ENCODE measurements around the gene RCN1.
A peak's percentile ranks its signal among the peaks of the same experiment; 100 is the strongest.
"Not testable (repeated sequence)": the region's sequence is repeated elsewhere in the genome, so short reads cannot be mapped to it uniquely, and the experiment has no call there.

RCN1 gene

DNA sequence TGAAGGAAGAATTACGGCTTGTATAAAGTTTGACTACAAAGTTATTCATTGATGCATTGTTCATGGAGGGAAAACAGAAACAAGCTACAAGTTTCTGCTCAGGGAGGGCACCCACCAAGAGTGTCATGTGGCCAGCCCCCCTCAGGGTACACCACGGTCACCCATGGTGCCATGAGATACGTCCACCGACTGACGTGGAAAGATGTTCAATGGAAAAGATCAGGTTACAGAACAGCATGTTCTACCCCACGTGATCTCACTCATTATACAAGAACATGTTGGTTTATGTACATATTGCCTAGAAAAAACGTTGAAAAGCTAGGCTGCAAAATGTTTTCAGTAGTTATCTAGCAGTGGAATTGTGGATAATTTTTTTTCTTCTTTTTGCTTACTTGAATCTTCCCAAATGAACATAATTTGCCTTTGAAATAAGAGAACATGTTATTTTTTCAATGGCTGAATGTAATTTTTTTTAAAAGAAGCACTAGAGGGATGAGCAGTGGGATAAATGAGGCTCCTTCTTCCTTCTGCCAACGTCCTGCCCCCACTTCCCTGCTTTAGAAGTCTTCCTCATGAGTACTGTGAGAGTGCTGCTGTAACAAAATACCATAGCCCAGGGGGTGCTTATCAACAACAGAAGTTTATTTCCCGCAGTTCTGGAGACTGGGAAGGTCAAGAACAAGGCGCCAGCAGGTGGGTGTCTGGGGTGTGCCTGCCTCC, 22.5 kb downstream of the RCN1 start:
- no peak for DNase-seq (ENCODE audit: low read depth)

DNA sequence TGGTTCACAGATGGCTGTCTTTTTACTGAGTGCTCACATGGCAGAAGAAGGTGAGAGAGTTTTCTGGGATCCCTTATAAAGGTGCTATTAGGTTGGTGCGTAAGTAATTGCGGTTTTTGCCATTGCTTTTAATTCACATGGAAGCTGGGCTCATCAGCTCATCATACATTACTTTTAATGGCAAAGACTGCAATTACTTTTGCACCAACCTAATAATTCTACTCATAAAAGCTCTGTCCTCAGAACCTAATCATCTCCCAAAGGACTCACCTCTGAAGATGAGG, 23.0 kb downstream of the RCN1 start:
- DNase-seq (ENCODE audit: low read depth): no peak

DNA sequence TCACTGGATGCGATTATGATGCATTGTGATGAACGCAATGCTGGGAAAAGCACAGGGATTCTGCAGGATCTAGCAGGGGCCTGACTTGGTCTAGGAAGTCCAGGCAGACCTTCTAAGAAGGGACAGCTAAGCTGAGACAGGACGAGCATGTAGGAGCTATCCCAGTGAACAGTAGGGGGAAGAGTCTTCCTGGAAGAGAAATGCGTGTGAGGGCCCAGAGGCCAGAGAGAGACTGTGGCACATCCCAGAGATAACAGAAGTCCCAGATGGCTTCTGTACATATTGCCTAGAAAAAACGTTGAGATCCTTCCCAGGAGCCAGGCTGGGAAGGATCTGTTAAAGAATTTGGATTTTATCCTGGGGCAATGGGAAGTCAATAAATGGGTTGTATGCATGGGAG, 24.6 kb downstream of the RCN1 start:
- no peak for DNase-seq (ENCODE audit: low read depth)

DNA sequence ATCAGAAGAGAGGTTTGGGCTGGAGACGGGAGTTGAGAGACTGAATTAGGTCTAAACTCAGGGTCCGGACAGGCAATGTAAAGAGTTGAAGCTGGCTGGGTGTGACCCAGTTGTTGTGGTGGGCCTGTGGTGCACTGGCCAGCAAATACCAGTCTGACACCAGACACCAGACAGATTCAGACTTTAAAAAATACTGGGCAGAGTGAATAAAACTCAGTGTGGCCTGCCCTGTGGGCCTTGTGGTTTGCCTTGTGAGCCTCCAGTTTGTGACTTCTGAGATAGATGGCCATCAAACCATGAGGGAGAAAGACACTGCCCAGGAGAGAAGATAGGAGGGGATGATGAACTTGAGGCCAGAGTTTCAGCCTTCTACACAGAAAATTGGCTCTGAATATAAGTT, 25.8 kb downstream of the RCN1 start:
- no peak for DNase-seq (ENCODE audit: low read depth)

DNA sequence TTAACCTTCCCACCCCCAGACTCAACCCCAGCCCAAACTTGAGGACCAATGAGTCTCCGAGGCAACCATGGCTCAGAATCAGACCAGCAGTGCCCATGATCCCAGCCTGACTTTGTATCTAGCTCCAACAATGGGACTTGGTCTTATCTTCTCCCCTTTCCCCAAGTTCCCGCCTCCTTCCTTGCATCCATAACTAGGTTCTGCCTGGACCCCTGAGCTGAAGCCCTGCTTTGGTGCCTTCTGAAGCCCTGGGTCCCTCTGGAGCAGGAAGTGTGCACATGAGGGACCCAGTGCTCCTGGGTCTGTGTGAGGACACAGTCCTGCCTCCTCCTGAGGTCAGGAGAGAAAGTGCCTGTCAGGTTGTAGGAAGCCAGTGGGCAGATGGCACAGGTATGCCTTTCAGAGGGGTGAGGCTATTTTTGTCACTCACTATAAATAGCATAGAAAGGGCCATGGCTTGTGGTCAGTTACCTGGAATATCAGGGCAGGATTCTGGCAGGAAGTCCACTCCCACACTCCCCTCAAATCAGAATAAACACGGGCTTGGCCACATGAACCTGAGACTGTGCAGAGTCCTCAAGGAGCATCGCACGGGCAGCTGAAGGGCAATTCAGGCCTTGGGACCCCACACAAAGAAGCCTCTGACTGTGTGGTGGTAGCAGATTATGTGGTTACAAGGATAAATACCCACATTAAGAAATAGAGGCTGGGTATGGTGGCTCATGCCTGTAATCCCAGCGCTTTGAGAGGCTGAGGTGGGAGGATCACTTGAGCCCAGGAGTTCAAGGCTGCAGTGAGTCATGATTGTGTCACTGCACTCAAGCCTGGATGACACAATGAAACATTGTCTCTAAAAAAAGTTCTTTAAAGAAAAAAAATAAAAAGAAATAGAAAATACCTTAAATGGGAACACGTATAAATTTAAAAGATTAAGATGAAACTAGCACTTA, 27.4 kb downstream of the RCN1 start:
- DNase-seq (ENCODE audit: low read depth): no peak

DNA sequence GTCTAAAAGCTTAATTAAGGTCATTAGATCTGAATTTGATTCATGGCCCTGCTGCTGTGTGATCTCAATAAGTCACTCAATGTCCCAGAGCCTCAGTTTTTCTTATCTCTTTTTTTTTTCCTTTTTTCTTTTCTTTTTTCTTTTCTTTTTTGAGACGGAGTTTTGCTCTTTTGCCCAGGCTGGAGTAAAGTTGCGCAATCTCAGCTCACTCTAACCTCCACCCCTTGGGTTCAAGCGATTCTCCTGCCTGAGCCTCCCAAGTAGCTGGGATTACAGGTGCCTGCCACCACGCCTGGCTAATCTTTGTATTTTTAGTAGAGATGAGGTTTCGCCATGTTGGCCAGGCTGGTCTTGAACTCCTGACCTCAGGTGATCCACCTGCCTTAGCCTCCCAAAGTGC, 28.3 kb downstream of the RCN1 start:
- DNase-seq (ENCODE audit: low read depth): not testable (repeated sequence)

DNA sequence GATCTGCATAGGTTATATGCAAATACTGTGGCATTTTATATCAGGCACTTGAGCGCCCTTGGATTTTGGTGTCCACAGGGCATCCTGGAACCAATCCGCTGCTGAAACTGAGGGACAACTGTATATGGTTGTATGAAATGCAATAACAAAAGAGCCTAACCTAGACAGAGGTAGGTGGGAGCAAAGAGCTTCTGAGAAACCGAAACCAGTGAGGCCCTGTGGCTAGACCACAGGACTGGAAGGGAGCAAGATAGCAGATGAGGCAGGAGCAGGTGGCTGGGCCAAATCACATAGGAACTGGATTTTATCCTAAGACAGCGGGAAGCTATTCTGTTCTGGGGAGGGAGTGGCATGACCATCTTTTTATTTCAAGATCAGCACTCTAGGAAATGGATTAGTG, 30.1 kb downstream of the RCN1 start:
- DNase-seq (ENCODE audit: low read depth): no peak

DNA sequence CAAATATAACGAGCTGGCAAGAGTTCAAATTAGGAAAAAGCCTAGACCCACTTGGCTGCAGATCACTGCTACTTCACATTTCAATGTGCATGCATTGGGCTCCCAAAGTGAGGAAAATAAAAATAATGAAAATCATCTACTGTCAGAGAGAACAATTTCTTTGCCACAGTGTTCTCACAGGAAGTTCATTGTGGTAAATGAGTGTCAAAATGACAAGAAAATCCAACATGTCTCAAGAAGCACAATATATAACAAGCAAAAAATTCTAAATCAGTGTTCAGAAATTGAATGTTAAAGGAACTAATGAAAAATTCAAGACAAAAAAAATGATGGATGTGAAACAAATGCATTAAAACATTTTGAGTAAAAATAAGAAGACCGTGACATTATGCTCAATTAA, 31.3 kb downstream of the RCN1 start:
- DNase-seq (ENCODE audit: low read depth): no peak

DNA sequence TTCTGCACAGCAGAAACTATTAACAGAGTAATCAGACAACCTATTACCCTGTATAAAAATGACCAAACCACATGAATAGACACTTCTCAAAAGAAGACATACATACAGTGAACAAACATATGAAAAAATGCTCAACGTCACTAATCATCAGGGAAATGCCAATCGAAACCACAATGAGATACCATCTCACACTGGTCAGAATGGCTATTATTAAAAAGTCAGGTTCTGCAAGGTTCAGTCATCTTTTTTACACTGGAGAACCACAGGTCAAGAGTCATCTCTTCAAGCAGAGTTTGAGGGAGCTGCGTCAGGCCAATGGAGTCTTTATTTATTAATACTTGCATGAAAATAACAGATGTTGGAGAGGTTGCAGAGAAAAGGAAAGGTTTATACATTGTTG, 40.4 kb downstream of the RCN1 start:
- DNase-seq (ENCODE audit: low read depth): no peak

DNA sequence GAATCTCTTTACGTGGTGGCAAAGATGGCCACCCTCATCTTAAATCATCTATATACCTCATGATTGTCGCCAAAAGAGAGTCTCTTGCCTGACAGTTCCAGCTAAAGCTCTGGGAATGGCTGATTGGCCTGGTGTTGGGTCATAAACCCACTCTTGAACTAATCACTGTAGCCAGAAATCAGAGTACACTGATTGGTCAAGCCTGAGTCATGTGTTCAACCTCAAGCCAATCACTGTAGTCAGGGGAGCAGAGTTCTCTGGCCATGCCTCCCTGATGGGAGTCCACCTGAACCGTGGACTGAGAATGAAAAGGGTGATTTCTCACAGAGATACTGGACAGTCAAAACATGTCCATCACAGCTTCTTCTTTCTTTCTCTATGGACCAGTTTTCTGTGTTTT, 45.8 kb downstream of the RCN1 start:
- DNase-seq (ENCODE audit: low read depth): no peak

DNA sequence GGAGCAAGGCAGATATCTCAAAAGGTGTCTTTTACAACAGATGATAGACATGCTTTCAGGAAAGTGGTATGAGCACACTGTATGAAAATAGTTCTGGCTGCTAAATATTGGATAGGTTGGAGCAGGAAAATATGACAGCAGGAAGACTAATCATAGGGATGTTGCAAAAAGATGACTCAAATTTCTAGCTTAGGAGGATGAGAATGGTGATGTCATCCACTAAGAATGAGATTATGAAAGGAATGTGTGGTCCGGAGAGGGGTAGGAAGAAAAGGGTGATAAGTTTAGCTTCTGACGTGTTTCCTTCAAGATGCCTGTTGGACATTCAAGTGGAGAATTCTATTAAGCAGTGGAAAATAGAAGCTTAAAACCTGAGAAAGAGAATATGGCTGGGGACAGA, 46.4 kb downstream of the RCN1 start:
- DNase-seq (ENCODE audit: low read depth): peak; percentile 95

DNA sequence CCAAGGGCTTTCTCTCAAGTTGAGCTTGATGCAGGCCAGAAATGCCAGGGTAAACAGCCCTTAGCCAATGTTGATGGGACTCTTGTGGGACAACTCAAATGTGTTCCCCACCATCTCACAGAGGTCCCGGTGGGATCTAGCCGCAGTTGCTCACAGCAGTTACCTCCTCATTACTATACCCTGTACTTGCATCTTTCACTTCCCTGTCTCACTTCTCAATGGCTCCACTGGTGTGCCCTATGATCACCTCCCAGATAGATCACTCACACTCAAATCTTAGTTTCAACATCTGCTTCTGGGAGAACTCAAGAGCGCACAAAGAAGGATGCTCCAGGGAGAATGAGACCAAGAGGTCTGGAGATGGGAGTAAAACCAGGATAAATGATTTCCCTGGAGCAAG, 47.0 kb downstream of the RCN1 start:
- DNase-seq (ENCODE audit: low read depth): no peak

DNA sequence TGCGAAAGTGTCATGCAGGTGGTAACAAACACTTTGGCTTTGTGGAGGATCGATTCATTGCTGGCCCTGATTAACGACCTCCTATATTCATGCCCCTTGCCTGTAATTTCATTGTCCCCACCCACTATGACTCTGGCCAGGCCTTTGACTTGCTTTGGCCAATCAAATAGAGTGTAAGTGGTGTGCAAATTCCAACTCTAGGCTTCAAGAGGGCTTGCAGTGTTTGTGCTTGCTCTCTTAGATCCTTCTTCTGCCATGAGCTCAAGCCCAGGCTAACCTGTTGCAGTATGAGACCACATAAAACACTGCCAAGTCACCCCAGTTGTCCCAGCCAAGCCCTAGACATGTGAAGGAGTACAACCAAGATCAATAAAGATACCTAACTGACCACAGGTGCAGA, 48.0 kb downstream of the RCN1 start:
- DNase-seq (ENCODE audit: low read depth): no peak

DNA sequence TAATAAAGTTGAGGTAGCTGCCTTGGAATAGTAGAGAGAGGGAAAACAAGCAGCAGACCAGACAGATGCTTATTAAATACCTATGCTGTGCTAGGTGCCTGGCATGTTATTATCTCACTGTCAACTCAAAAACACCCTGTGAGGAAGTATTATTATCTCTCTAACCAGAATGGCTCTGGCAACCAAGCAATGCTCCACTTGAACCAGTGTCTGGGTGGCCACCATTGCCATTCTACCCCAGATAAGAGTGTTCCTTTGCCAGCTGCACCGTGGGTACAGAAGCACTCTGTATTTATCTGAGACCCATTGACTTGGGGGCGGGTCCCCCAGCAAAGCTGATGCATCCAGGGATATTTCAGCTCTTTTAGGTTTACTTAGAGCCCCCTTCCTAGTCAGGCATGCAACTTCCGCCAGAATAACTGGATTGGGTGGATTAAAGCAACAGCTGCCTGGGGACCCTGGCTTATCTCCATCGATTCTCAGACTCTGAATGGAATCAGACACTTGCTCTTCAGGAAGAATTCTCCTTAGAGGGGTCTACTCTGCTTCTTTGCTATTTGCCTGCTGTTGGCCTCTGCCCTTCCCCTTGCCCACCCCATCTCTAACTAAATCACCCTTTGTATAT, 49.1 kb downstream of the RCN1 start:
- DNase-seq (ENCODE audit: low read depth): no peak

DNA sequence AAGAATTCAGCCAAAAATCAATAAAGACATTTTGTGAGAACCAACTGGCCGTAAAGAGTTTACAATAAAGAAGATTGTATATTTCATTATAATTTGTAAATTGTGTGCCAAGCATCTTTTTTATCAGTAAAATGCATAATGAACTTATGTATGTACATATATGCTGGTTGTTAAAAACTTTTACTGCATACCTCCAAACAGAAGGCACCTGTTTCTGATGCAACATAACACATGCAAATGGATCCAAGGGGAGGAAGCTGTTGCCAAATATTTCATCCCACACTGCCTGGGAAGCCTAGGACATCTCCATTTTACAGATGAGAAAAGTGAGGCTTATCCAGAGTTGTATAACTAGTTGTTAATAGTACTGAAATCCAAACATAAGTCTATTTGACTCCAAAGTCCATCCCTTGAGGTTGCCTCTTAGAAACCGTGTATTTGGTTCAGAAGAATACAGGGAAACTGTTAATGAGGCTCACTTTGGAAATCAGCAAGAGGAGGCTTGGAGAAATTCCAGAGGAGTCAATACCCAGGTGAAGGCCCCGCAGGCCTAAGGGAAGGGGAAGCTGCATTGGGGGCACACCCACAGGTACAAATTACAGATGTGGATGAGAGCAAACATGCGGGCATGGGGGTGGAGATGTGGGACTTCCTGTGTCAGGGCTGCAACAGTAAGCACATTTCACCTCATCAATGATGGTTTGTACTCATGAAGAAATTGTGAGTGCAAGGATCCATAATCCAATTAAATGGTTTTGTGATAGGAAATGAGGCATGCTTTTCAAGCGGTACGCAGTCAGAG, 51.1 kb downstream of the RCN1 start:
- DNase-seq (ENCODE audit: low read depth): no peak

DNA sequence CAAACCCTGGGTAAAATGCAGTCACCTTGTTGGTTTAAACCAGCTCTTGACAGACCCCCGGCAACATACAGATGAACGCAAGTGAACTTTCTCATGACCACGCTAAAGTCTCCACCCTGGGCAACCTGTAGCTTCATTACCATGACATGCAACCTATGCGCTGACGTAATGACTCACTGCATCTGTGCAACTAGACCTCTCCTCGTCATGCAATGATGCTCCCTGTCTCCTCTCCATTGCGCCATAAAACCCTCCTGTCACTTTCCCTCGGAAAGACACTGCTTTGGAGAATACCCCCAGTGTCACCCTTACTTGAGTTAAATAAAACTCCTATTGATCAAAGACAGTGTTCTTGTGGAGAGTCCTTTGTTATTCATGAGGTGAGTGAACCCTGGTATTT, 52.5 kb downstream of the RCN1 start:
- no peak for DNase-seq (ENCODE audit: low read depth)

DNA sequence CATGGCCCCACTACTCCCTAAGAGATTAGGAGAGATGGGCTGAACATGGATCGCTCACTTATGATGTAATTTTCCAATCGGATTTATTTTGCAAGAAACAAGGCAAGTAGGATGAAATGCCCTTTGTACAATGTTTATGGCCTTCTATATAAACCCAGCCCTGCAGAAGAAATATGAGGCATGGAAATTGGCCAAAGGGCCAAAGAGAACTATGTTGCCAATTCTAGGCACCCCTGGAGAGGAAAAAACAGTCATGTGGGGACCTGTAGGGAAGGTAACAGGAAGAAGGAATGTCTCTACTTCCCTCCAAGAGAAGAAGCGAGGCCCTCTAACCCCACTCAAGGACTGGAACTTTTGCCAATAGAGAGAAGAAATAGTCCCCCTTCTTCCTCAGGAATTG, 54.4 kb downstream of the RCN1 start:
- no peak for DNase-seq (ENCODE audit: low read depth)

DNA sequence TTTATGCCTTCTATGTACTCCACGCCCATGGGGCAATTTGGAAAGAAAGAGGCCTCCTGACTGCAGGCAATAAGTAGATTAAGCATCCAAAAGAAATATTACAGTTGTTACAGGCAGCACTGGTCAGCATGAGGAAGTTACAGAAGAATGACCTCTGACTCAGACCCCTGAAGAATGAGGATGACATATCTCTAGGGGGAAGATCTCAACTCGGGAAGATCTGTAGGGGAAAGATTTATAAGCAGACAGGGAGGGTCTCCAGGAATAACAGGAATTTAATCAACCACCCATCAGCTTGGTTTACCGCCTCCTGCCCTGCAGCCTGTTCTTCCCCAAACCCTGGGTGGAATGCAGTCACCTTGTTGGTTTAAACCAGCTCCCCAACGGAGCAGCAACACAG, 58.0 kb downstream of the RCN1 start:
- no peak for DNase-seq (ENCODE audit: low read depth)

DNA sequence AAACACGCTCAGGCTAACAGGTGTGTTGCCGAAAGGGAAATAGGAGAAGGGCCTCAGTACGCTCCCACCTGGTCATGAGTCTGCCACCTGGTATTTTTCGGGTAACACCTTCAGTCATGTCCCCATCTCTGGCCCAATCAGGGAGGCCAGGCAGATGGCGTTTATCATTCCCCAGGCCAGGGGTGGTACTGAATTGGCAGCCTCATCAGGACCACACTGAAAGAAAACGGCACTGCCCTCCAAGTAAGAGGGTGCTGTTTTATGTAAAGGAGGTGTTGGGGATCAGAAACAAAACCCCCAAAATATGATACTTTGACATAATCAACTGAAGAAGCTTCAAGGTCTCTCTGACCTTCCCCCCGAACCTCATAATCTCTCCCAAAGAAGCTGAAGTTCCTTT, 58.9 kb downstream of the RCN1 start:
- DNase-seq (ENCODE audit: low read depth): no peak

DNA sequence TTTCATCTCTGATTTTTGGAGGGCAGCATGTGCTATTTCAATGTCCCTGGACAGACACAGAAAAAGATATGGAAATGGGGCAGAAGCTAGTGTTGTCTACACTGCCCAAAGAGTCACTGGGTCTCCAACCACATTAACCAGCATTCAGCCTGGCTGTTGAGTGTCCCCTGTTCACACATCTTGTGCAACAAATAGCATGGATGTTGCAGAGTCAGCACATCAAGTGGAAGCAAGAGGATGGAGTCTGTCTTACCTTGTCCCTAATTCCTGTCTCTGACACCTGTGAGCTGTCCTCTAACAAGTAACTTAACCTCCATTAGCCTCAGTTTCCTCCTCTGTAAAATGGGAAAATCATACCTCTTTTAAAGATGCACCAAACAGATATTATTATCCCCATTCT, 60.2 kb downstream of the RCN1 start:
- DNase-seq (ENCODE audit: low read depth): no peak

DNA sequence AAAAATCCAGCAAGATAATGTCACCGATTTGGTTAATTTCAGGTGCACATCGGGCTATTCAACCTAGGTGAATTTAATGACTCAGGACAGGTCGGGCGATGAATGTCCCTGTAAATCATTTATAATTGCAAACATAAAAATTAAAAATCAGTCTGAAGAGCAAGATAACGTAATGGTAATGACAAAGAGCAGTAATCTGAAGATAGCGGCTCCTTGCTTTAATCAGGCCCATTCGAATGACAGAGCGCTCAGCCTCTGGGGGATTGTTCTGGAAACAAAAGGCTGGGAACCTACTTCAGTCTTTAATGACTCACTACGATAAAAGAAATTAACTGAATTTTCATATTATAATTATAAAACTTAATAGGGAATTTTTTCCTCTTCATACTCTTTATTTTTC, 61.3 kb downstream of the RCN1 start:
- no peak for DNase-seq (ENCODE audit: low read depth)

DNA sequence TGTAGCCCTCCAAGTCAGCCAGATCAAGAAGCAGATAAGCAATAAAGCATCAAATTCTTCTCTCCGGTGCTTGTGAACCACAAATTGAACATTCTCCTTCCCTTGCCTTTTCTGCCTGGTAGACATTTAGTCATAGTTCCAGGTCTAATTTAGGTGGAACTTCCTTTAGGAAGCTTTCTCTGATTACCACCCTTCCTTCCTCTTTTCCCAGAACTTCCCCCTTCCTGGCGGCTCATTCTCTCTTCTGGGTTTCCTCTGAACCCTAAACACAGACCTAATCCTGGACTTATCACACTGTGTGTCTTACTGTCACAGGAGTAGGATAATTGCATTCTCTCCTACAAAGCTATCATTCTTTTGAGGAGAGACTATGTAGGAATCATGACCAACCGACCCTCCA, 61.9 kb downstream of the RCN1 start:
- no peak for DNase-seq (ENCODE audit: low read depth)

DNA sequence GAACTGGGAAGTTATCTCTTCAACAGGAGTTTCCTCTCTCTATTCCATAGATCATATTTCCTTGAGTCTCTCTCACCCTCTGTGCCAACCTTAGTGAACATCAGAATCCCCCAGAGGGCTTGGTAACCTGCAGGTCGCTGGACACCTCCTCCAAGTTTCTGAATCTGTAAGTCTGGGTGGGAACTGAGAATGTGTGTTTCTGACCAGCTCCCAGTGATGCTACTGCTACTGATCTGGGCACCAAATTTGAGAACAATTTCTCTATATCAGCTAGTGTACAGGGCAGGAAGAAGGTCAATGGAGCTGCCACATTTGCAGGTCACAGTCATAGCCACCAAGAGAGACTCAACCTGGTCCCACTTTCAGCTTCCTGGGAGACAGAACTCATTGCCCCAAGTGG, 62.9 kb downstream of the RCN1 start:
- DNase-seq (ENCODE audit: low read depth): no peak
